Measurements from ENCODE around the gene TADA2A.
A peak's percentile ranks its signal among the peaks of the same experiment; 100 is the strongest.
"Not testable (repeated sequence)": the region's sequence is repeated elsewhere in the genome, so short reads cannot be mapped to it uniquely, and the experiment has no call there.

The TADA2A gene

GRCh38 chr17:37493249-37494027 lies 86.8 kb downstream of the TADA2A start:
- no peak for DNase-seq (ENCODE audit: low spot score)

- no peak for DNase-seq (ENCODE audit: low spot score)
Measured at GRCh38 chr17:37494401-37494831, 87.7 kb downstream of the TADA2A start.

GRCh38 chr17:37494971-37495370 lies 88.3 kb downstream of the TADA2A start:
- no peak for DNase-seq (ENCODE audit: low spot score)

- DNase-seq (ENCODE audit: low spot score) = no peak
Measured at GRCh38 chr17:37500378-37500777, 93.7 kb downstream of the TADA2A start.

GRCh38 chr17:37502009-37502936 lies 95.6 kb downstream of the TADA2A start:
- DNase-seq (ENCODE audit: low spot score) = no peak

GRCh38 chr17:37503148-37503547 lies 96.5 kb downstream of the TADA2A start:
- DNase-seq (ENCODE audit: low spot score) = no peak

GRCh38 chr17:37505333-37505732 lies 98.6 kb downstream of the TADA2A start:
- no peak for DNase-seq (ENCODE audit: low spot score)

GRCh38 chr17:37506678-37507077 lies 100.0 kb downstream of the TADA2A start:
- peak; percentile 86 for DNase-seq (ENCODE audit: low spot score)

GRCh38 chr17:37507111-37507510 lies 100.4 kb downstream of the TADA2A start:
- peak; percentile 84 for DNase-seq (ENCODE audit: low spot score)

- peak; percentile 24 for DNase-seq (ENCODE audit: low spot score)
Measured at GRCh38 chr17:37510056-37510455, 103.4 kb downstream of the TADA2A start.

- not testable (repeated sequence) for DNase-seq (ENCODE audit: low spot score)
Measured at GRCh38 chr17:37511642-37512041, 105.0 kb downstream of the TADA2A start.

GRCh38 chr17:37512442-37513068 lies 105.9 kb downstream of the TADA2A start:
- DNase-seq (ENCODE audit: low spot score) = peak; percentile 31

GRCh38 chr17:37513711-37514110 lies 107.0 kb downstream of the TADA2A start:
- no peak for DNase-seq (ENCODE audit: low spot score)

GRCh38 chr17:37516127-37516571 lies 109.5 kb downstream of the TADA2A start:
- no peak for DNase-seq (ENCODE audit: low spot score)

GRCh38 chr17:37517881-37518280 lies 111.2 kb downstream of the TADA2A start:
- DNase-seq (ENCODE audit: low spot score) = no peak

- DNase-seq (ENCODE audit: low spot score) = no peak
Measured at GRCh38 chr17:37518826-37519225, 112.1 kb downstream of the TADA2A start.

GRCh38 chr17:37519251-37519985 lies 112.7 kb downstream of the TADA2A start:
- DNase-seq (ENCODE audit: low spot score) = no peak

GRCh38 chr17:37520174-37520573 lies 113.5 kb downstream of the TADA2A start:
- no peak for DNase-seq (ENCODE audit: low spot score)

- no peak for DNase-seq (ENCODE audit: low spot score)
Measured at GRCh38 chr17:37521821-37522220, 115.1 kb downstream of the TADA2A start.

GRCh38 chr17:37523715-37524219 lies 117.1 kb downstream of the TADA2A start:
- no peak for DNase-seq (ENCODE audit: low spot score)

GRCh38 chr17:37527249-37527851 lies 120.7 kb downstream of the TADA2A start:
- DNase-seq (ENCODE audit: low spot score) = peak; percentile 72

Data from cerebellar cortex (tissue), 1 donor.